LNCaP clone FGC (cell line): ENCODE data around the gene SCARB1.

Experiments
- DNase-seq: peaks from one replicate; pipeline ENCODE4 v3.0.0-alpha.2; 2011; ENCODE audit warnings: low read depth
- H3K4me3 ChIP-seq: 2 replicates; pipeline ENCODE4 v1.5.1; 2011; ENCODE audit warnings: mild to moderate bottlenecking, low read depth, low read length, control low read depth
- CTCF ChIP-seq: IDR thresholded peaks from 2 replicates; pipeline ENCODE4 v1.5.1; 2012; ENCODE audit warnings: mild to moderate bottlenecking; ENCODE audit not compliant: control insufficient read depth, insufficient read depth; ENCODE audit errors: extremely low read depth

SCARB1 gene

GRCh38 chr12:124754491-124754890 lies 109.2 kb downstream of the SCARB1 start:
- TF ChIP-seq CTCF: no peak
- no peak for DNase-seq
- no peak overlapping the region for H3K4me3 ChIP-seq

- no peak for TF ChIP-seq CTCF
- H3K4me3 ChIP-seq: no peak overlapping the region
- no peak for DNase-seq
Measured at GRCh38 chr12:124753993-124754392, 109.7 kb downstream of the SCARB1 start.

- no peak overlapping the region for H3K4me3 ChIP-seq
- TF ChIP-seq CTCF: no peak
- no peak for DNase-seq
Measured at GRCh38 chr12:124753228-124753591, 110.5 kb downstream of the SCARB1 start.

- H3K4me3 ChIP-seq: no peak overlapping the region
- no peak for TF ChIP-seq CTCF
- no peak for DNase-seq
Measured at GRCh38 chr12:124752437-124753227, 111.0 kb downstream of the SCARB1 start.

GRCh38 chr12:124751654-124752355 lies 111.9 kb downstream of the SCARB1 start:
- no peak overlapping the region for H3K4me3 ChIP-seq
- no peak for TF ChIP-seq CTCF
- DNase-seq: no peak

- peak; percentile 40 for TF ChIP-seq CTCF
- DNase-seq: no peak
- no peak overlapping the region for H3K4me3 ChIP-seq
Measured at GRCh38 chr12:124750787-124751471, 112.7 kb downstream of the SCARB1 start.
